Heart left ventricle (tissue), 16 donors: ENCODE results near the gene FGD4. TPM values are rescaled to one million over a fixed set of nuclear protein-coding genes. Genes with fewer than 3 reads are reported as not detected.

ENCODE experiments used
- ATAC-seq, 4 donors: fragments of 200-7000 bp; cut with Tn5 transposase; one replicate each; pipeline ENCODE4 v1.9.1; 2020 to 2022; ENCODE audit warnings: moderate library complexity in 4 of 4, mild to moderate bottlenecking in 3 of 4, moderate number of reproducible peaks in 1 of 4
- DNase-seq, 5 donors: peaks; one replicate each; pipeline ENCODE4 v3.0.0-alpha.2; 2020
- H3K27ac ChIP-seq, 12 donors: fragments of 200-600 bp; sonication (generic) in 4 of 12; one replicate each; pipeline versions ENCODE4 v1.5.0 to v1.8.0; 2016 to 2022; ENCODE audit warnings: mild to moderate bottlenecking in 2 of 12
- H3K27me3 ChIP-seq, 9 donors: fragments of 200-600 bp; sonication (generic) in 2 of 9; one replicate each; pipeline versions ENCODE4 v1.5.1 to v1.8.0; 2016 to 2022; ENCODE audit warnings: mild to moderate bottlenecking in 3 of 9
- H3K36me3 ChIP-seq, 9 donors: fragments of 200-600 bp; sonication (generic) in 2 of 9; one replicate each; pipeline versions ENCODE4 v1.5.0 to v1.8.0; 2018 to 2022; ENCODE audit warnings: mild to moderate bottlenecking in 2 of 9
- H3K4me1 ChIP-seq, 12 donors: fragments of 200-600 bp; sonication (generic) in 4 of 12; one replicate each; pipeline versions ENCODE4 v1.5.0 to v1.8.0; 2016 to 2022; ENCODE audit warnings: mild to moderate bottlenecking in 3 of 12
- H3K4me3 ChIP-seq, 12 donors: fragments of 200-600 bp; sonication (generic) in 4 of 12; one replicate each; pipeline versions ENCODE4 v1.5.0 to v1.8.0; 2017 to 2022; ENCODE audit warnings: mild to moderate bottlenecking in 9 of 12, moderate library complexity in 4 of 12
- H3K9me3 ChIP-seq, 12 donors: fragments of 200-600 bp; sonication (generic) in 4 of 12; one replicate each; pipeline versions ENCODE4 v1.5.0 to v1.8.0; 2016 to 2022; ENCODE audit warnings: mild to moderate bottlenecking in 1 of 12
- CTCF ChIP-seq, 12 donors: fragments of 200-600 bp; sonication (generic) in 4 of 12; IDR thresholded peaks; one replicate each; pipeline versions ENCODE4 v1.5.0 to v1.8.0; 2018 to 2022; ENCODE audit warnings: antibody characterized with exemption in 12 of 12, mild to moderate bottlenecking in 5 of 12
- POLR2A ChIP-seq, 2 donors: fragments of 450-650 bp; IDR thresholded peaks; one replicate each; pipeline ENCODE4 v1.6.1; 2017; ENCODE audit warnings: antibody characterized with exemption in 2 of 2, mild to moderate bottlenecking in 2 of 2, moderate library complexity in 2 of 2
- WGBS, 4 donors: extraction: QIAGEN DNeasy Blood & Tissue Kit in 2 of 4; methylation state at CpG; one replicate each; pipeline versions ENCODE4 v1.1.5 to v1.1.7; 2013 to 2018; 5-methylcytosine and 5-hydroxymethylcytosine counted together
- intact Hi-C, 10 donors: fragments of 100-400 bp; cut with DNase I; formaldehyde crosslinking; loops; one replicate each; pipeline versions ENCODE4 v1.11.1 to v1.14.2; 2022
- polyA plus RNA-seq, 2 donors: library from polyadenylated mRNA; stranded (reverse); fragments of 200-250 nt; gene quantifications; one replicate each; pipeline ENCODE4 v1.2.3, GENCODE V29; 2013
- total RNA-seq, 9 donors: library from RNA; depleted of rRNA in 2 of 9; stranded (reverse); fragments of >200 nt in 2 of 9; fragmentation: NEBNext Ultra II Directional in 3 of 9; extraction: Animal tissue kit (Norgen Biotek cat#: 25700) in 3 of 9; gene quantifications; one replicate each; pipeline versions ENCODE4 v1.1.0 to v1.2.4, GENCODE V29; 2016 to 2023
- donor health status: ischemic (EF 13 %, LVEDD 7.1; RV severe dilation, severe dysfunction).
- donor health status: healthy with polysubstance abuse.
- donor health status: DM: no; HTN: yes; CAD: no.
- donor health status: DM: no; HTN: no; CAD: no.
- donor health status: ischemic (EF 25% LVEDD 6.9; RV normal size, moderate dysfunction).
- donor health status: ischemic (EF 25% LVEDD 5.7; RV mildly dilated, moderate dysfunction).
- donor health status: healthy.
- donor health status: DM: yes; HTN: yes; CAD: no.
- donor health status: ischemic (EF 35%, LVEDD 5.7; RV mildly dilated, moderate dysfunction).
- donor health status: nonischemic (EF 11% LVEDD 7.7; RV severe dilation, severe dysfunction).
- donor health status: DM: yes; HTN: yes; CAD: no.
- donor health status: PGD.
- donor health status: ischemic (EF 29% LVEDD 5.4; RV normal size, mild dysfunction).
- donor health status: nonischemic (EF 23%, LVEDD 6.1; RV moderate dilation, normal function).

FGD4 gene
- total and polyA plus RNA-seq, 11 donors: 4.5 to 36.8 (median 28.2) TPM

DNA sequence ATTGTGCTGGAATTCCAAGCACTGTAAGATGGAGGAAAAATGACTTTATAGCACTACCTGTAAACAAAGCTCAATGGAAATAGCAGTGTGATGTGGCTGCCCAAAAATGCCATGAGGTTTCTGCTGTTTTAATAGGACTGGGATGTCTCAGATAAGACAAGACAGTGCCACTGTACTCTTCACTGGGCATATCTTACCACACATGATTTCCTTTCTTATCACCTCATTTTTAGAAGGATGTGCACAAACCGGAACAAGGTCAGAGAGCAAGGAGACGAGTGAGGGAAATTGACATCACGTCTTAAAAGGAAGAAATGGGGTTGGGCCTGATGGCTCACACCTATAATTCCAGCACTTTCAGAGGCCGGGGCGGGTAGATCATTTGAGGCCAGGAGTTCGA lies 38.4 kb upstream of the FGD4 start:
- Histone ChIP-seq H3K36me3 (no peaks in the 10 kb centered on the region), H3K27ac (no peak overlapping the region), H3K4me1 (peaks cover 0 to 6% (median 0%) of the 10 kb centered on the region in 12 donors), H3K4me3 (no peak overlapping the region), H3K9me3 (no peaks in the 10 kb centered on the region), H3K27me3 (no peaks in the 10 kb centered on the region)
- DNase-seq (no peak), ATAC-seq (no peak)
- intact Hi-C loops: loop anchor here in 3 of 10 donors (5.0 to 10.0 kb wide), 3 partner anchors 84 to 394 kb away; partner anchors contain the start of gene YARS2 (in 1 of the 3)
- 78 to 90% (median 82%) methylated on average over 6 of the region's 6 CpGs for WGBS, 4 donors
- no peak for TF ChIP-seq POLR2A (IDR thresholded peaks at IDR 0.05)
- no peak for TF ChIP-seq CTCF (IDR thresholded peaks at IDR 0.05)

DNA sequence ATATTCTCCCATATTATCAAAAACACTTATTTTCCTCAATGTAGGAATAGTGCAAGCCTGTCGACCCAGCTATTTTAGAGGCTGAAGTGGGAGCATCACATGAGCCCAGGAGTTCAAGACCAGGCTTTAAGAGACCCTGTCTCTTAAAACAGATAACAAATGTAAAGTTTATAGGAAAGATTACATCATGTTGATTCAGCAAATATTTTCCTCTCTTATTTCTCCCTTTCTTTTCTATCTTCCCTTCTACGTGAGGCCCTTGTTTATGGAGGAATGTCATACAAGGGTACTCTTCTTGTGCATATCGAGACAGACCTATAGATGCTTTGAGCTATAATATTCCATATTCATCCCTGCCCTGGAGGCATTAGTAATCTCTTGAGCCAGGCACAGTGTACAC lies 36.5 kb upstream of the FGD4 start:
- no peaks in the 10 kb centered on the region for H3K9me3 ChIP-seq
- no peak overlapping the region for H3K4me3 ChIP-seq
- intact Hi-C loops: loop anchor here in 3 of 10 donors (5.0 to 10.0 kb wide), 3 partner anchors 82 to 392 kb away; partner anchors contain the start of gene YARS2 (in 1 of the 3)
- WGBS, 4 donors: 85 to 90% (median 87%) methylated on average over 3 of the region's 3 CpGs
- H3K27ac ChIP-seq: no peak overlapping the region
- no peaks in the 10 kb centered on the region for H3K36me3 ChIP-seq
- peaks cover 0 to 6% (median 0%) of the 10 kb centered on the region in 12 donors for H3K4me1 ChIP-seq
- no peaks in the 10 kb centered on the region for H3K27me3 ChIP-seq
- no peak for DNase-seq
- no peak for ATAC-seq
- no peak for TF ChIP-seq POLR2A (IDR thresholded peaks at IDR 0.05)
- no peak for TF ChIP-seq CTCF (IDR thresholded peaks at IDR 0.05)

GRCh38 chr12:32365473-32366064 lies 33.8 kb upstream of the FGD4 start:
- H3K27me3 ChIP-seq: no peaks in the 10 kb centered on the region
- H3K4me3 ChIP-seq: no peak overlapping the region

More at GRCh38 chr12:32365473-32366064, 33.8 kb upstream of the FGD4 start:
- DNase-seq (peak in 3 of 5 donors; percentile 36 to 51 (median 42)), ATAC-seq (peak in 3 of 4 donors; percentile 70 to 77 (median 76))
- Histone ChIP-seq H3K4me1 (peaks cover 0 to 6% (median 0%) of the 10 kb centered on the region in 12 donors), H3K36me3 (no peaks in the 10 kb centered on the region), H3K9me3 (no peaks in the 10 kb centered on the region), H3K27ac (no peak overlapping the region)
- TF ChIP-seq POLR2A (IDR thresholded peaks at IDR 0.05): no peak
- peak; percentile 70 to 91 (median 82) for TF ChIP-seq CTCF (IDR thresholded peaks at IDR 0.05)
- 50 to 55% (median 51%) methylated on average over 5 of the region's 5 CpGs for WGBS, 4 donors
- intact Hi-C loops: loop anchor here in 9 of 10 donors (1.0 to 10.0 kb wide), 8 partner anchors 79 to 389 kb away; partner anchors contain the start of gene YARS2 (in 1 of the 9)
